Stimulated activated naive CD4-positive, alpha-beta T cell (primary cell): ENCODE data around the gene GFI1B.
"Not testable (repeated sequence)": the region's sequence is repeated elsewhere in the genome, so short reads cannot be mapped to it uniquely, and the experiment has no call there.

Experiments used
- DNase-seq, 6 experiments: peaks; one replicate each; lab custom pipeline; 2025; lab: John Stamatoyannopoulos, UW

GFI1B gene

DNA sequence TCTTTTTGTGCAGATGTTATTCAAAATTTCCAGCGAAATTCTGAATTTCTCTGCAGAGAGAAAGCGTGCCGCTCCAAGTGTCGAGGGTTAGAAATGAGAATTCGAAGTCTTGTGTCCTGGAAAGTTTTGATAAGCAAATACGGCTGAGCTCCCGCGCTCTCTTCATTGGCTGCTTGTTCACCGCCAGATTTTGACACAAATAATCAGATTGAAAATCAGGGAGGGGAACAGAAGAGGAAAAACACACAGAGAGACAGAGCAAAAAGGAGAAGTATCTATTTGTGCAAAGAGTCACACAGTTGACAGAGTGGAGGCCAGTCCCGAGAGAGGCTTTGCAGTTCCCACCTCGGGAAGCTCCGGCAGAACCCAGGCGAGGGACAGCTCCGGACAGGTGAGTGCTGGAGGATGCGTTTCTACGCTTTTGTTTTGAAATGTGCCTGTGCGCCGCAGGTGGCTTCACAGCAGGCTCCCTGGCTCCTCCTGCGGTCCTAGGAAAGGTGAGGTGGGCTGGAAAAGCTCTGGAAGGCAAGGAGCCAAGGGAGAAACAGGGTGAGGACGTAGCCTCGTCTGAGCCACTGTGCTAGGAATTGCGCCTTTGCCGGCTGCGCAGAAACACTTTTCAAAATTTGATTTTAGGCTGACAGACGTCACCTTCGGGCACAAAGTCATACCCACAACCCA lies at the start of gene GFI1B:
GFI1B (plus strand) TSS at position 244 of the 681 bp plus-strand sequence. CDS start 7,985 bp downstream, outside the sequence.
- no peak for DNase-seq

DNA sequence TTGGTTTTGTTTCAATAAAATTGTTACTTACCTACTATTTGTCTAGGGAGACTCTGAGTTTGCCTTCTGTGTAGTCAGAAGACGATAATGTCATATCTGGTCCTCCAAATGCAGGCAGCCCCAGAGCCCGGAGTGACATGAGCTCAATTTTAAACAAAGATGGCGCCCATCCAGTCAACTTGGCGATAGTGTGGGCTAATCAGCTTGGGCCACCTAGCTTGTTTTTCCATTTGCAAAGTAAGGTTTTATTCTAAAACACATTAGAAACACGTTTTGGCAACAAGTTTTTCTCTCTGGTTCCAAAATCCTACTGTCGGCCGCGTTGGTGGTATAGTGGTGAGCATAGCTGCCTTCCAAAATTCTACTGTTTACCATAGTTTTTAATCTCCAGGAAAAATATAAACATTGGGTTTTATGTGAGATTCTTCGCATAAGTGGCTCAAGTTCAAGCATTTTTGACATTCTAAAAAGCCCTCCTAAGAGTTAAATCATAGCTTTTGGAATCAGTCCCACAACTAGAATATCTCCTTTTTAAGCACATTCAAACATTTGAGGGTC lies 47.2 kb upstream of the GFI1B start:
- DNase-seq = no peak

DNA sequence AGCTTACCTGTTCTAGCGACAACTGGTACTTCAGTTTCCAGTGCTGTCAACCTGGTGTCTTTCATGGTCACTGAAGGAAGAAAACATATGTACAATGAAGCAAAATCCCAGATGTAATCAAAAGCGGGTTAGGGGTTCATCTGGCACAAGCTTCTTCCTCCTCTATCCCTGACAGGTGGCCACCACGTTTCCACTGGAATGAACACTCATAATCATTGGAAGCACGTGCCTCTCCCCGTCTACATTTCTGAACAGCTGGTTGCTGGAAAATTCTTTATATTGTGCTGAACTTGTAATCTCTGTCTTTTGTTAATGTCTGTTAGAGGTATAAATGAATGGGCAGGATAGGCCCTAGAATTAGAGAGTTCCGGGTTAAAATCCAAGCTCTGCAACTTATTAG lies 43.5 kb upstream of the GFI1B start:
- DNase-seq = no peak

DNA sequence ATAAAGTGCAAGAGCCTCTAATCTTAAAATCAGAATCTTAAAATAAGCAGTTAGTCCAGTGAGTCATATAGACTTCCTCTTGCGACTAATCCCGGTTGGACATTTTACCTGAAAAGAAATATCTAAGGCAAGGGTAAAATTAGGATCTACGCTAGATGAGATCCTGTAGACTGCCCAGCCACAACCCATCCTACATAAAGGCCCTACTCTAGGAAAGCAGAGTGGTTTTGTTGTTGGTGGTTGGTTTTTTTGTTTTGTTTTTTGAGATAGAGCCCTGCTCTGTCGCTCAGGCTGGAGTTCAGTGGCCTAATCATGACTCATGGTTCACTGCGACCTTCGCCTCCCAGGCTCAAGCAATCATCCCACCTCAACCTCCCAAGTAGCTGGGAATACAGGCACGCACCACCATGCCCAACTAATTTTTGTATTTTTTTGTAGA lies 41.0 kb upstream of the GFI1B start:
- no peak for DNase-seq

DNA sequence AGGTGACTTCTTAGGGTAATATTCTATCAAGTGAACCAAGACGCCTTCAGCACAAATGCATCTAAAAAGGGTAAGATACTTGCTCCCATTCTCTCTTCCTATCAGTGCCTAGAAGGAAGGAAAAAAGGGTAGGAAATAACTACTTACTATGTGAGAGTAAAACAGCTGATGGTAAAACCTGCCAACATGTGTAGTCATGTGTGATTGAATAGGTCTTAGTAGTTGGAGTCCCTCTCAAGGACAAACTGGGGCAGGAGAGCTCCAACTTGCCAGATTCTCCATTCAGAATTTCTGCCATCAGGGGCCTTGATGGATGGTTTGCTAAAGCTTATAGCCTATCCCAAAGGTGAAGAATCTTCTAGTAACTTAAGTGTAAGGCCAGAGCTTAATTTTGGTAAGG lies 39.3 kb upstream of the GFI1B start:
- no peak for DNase-seq

DNA sequence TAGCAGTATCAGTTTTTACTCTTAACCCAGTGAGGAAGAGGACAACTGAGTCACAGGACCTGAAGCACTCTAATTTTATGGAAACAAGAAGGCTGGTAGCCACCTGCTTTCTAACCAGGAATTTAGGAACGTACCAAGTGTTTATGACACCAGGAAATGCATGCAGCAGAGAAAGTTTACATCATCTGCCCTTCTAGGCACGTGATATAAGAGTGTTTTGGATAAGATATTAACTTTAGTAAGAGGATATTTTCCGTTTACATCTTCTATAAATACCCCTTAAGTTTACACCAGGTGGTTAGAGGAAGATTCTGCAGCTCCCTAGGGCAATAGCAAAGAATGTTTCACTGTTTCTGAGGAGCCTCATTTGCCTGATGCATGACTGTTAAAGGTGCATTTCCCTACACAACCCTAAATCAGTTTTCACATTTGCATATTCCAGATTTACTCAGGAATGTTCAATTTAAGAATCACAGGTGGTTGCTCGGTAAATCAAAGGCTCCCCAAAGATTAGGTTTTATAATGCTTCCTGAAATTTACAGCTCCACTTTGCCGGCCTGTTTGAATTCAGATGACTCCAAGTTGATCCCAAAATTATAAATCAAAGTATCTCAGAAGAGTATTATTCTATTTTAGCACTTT lies 35.8 kb upstream of the GFI1B start:
- no peak for DNase-seq

DNA sequence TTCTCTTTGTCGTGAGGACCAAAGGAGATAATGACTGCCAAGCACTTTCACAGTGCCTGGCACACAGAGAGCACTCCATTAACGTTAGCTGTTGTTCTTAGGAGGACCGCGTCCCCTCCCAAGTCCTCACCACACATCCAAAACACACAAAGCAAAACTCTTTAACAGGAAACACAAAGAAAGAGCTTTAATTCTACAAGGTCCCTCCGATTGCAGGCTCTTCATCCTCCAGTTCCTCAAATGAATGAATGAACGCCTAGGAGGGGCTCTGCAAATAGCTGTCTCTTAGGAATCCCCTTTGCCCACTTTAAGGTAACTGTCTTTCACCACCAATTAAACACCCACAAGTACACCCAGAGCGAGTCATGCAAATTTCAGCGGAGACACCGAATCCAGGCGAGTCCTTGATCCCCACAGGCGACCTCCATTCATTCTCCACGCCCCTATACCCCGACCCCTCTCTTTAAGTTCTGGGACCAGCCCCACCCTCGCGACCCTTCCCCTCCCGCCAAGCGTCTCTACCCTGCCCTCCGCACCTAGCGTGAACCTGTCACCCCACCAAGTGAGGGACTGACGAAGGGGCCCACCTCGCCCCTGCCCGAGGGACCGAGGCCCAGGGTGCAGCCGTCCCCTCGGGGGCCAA lies 34.7 kb upstream of the GFI1B start:
- no peak for DNase-seq

DNA sequence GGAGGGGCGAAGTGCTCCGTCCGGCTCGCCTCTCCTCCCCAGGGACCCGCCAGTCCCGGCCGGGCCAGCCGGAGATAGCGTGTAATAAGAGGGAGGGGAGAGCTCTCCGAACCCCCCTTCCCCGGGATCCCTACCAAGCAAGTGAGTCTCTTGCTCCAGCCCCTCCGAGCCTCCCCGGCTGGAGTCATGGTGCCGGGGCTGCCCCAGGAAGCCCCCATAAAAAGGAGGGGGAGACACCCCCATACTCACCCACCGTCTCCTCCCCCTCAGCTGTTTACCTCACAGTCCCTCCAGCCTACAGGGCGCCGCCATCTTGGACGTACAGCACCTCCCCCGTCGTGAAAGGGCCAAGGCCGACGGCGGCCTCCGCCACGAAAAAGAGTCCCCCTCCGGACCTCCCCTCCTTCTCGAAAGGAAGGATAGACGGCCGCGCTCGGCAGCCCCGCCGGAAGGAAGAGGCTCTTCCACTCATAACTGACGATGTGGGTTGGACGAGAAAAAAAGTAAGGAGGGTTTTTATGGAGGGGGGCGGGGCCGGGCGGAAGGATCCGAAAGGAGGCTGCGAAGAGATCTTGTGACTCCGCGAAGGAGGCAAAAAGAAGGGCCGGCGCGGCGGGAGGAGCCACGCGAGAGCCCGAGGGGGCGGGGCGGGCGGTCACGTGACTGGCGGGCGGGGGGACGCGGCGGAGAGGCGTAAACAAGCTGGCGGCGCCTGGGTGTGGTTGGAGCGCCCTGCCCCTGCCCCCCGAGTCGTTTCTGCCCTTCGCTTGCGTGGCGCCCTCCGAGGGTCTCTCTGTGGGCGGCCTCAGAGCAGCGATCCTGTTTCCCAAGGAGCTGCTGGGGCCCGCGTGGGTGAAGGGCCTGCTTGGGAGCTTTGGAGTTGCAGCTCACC lies 34.0 kb upstream of the GFI1B start, which contains the start of gene TSC1:
TSC1 (minus strand) TSS at position 323 of the 892 bp plus-strand sequence. CDS start 15,744 bp downstream, outside the sequence.
- DNase-seq = peak; percentile 97 to 99 (median 98)

DNA sequence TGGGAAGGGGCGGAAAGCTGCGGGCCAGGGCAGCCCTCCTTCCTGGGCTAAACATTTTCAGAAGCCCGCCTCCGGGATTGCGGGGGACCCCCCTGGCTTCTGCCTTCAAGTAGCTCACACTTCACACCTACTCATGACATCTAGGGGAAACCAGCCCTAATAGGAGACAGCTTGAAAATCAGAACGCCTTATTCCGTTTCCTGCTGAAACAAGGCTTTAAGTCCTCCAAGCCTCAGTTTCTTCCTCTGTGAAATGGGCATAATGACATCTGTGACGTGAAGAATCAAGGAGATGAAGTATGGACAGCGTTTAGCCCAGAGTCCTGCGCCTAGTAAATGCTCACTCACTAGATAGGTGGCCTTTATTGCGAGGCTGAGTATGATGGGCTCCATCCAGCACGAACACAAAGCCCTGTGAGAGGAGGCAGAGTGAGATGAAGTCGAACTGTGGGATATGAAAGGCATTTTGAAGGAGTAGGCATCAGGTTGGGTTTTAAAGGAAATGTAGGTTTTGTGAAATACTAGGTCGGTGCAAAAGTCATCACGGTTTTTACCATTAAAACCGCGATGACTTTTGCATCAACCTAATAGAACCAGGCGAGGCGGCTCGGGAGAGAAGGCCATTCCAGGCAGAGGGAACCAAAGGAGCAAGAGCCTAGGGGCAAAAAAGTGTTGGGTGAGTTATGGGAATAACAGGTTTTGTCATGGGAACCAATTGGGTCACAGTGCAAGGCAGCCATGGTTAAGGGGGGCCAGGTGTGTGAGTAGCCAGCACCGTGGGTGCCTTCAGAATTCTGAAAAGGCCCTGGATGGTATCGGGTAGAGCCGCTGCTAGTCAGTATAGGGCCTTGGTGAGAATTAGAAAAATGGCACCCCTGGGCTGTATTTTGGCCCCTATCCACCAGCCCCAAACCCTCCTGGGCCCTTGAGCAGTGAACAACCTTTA lies 33.0 kb upstream of the GFI1B start:
- DNase-seq = peak in 1 of 6 experiments; percentile 68

DNA sequence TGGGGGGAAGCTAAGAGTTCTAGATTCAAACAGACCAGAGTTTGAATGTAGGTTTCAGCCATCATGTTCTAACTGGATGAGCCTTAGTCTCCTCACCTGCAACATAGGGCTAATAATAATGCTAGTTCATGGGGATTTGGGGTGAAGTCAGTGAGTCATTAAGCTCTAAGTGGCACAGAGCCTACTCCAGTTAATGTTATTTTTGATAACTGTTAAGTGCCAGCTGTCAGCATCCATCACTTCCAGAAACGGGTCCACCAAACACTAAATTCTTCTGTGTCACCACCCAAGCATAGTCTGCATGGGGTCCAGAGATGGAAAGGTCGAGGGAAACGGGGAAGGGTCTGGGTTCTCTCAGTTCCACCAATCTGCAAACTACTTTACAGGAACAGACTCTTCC lies 32.3 kb upstream of the GFI1B start:
- no peak for DNase-seq

DNA sequence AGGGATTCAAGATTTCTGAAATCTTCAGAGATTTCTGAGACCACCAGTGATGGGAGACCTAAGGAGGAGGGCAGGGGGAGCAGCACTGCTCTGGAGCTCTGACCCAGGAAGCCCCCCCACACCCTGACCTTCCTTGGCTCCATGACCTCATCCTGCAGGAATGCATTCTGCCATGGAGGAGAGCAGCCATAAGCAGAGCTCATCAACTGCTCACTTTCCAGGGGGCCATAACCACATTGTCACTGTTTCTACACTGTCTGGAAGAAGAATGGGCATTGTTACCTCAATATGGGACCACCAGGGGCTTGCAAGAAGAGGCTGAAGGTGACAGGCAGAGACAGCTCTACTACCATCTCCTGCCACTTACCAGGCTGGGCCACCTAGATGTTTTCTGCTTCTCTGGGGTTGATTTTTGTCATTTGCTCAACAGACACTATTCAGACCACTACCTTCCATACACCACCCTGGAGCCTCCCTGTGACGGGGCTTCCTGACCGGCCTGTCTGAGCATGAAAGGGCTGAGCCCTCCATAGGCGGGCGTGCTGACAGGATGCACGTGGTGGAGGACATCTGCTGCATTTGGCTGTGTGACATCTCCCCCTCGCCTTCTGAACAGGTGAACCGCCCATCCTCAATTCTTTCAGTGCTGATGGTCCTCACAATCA lies 31.7 kb upstream of the GFI1B start:
- DNase-seq = no peak

DNA sequence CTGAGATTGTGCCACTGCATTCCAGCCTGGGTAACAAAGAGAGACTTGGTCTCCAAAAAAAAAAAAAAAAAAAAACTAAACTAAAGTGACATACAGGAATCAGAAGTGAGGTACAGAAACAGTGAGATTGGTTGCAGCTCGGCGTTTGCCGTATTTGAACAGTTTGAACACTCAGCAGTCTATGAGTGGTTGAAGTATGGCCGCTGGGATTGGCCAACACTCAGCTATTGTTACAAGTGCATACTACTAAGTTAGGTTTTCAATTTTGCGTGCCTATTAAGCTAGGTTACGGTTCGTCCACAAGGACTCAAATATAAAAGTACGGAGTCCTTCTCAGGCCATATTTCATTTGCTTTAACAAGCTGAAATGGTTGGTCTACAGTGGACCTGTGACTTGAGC lies 30.7 kb upstream of the GFI1B start:
- DNase-seq = no peak

DNA sequence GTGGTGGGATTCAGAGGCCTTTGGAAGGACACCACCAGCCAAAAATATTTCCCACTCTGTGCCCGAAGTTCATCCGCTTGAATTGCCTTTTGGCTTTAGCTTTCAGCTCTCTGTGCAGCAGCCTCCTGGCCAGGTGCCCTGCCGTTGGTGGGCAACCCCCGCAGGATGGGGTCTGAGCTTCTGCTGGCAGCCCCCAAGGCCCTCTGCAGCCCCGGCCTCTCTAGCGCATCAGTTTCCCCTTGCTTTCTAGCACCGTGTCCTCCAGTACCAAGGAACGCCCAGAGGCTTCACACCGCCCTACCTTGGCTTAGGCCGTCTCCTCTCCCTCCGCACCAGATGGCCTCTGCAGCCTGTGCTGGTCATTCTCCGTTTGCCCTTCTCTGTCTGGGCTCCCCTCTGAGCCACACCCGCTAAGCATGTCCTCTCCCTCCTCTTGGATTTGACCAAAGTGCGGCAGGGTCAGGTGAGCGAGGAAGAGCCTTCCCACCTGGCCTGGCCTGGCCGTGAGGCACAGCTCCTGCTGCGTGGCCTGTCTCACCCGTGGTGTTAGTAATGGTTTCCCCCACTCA lies 29.9 kb upstream of the GFI1B start:
- DNase-seq = no peak

DNA sequence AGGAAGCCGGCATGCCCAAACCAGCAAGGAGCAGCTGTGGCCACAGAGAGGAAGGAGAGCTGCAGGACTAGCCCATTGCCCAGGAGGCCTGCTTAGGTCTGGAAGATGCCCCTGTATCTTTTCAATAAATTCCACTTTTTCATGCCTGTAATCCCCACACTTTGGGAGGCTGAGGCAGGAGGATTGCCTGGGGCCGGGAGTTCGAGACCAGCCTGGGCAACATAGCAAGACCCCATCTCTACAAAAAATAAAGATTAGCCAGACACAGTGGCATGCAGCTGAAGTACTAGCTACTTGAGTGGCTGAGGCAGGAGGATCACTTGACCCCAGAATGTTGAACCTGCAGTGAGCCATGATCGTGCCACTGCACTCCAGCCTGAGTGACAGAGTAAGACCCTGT lies 28.8 kb upstream of the GFI1B start:
- no peak for DNase-seq

DNA sequence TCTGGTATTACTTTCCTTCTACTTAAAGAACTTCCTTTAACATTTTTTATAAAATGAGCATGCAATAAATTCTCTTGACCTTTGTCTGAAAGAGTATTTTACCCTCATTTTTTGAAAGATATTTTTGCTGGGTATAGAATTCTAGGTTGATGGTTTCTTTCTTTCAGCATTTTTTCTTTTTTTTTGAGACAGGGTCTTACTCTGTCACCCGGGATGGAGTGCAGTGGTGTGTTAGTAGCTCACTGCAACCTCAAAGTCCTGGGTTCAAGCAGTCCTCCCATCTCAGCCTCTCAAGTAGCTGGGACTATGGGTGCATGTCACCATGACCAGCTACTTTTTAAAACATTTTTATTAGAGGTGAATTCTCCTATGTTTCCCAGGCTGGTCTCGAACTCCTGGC lies 23.4 kb upstream of the GFI1B start:
- DNase-seq = no peak

DNA sequence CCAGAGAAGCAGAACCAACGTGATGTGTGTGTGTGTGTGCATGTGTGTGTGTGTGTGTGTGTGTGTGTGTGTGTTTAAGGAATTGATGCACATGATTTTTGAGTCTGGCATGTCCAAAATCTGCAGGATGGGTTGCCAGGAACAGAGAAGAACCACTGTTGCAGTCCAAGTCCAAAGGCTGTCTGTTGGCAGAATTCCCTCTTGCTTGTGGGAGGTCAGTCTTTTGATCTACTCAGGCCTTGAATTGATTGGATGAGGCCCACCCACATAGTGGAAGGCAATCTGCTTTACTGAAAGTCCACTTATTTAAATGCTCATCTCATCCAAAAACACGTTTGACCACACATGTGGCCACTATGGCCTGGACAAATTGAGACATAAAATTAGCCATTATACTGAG lies 22.7 kb upstream of the GFI1B start:
- DNase-seq = no peak

DNA sequence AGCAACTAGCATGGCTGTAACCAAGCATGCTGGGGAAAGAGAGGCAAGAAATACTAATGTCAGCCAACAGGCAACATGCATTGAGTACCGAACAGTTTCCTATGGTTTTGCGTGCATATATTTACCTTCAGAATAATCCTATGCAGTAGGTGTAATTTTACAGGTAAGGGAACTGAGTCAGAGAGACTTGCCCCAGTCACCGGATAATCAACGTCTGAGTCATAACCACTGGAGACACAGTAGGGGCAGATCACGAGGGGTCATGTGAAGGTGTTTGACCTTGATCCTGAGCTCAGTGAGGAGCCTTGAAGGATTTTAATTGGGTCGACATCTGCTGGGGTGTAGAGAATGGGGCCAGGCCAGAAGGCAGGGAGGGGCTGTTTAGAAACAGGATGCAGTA lies 20.7 kb upstream of the GFI1B start:
- DNase-seq = no peak

DNA sequence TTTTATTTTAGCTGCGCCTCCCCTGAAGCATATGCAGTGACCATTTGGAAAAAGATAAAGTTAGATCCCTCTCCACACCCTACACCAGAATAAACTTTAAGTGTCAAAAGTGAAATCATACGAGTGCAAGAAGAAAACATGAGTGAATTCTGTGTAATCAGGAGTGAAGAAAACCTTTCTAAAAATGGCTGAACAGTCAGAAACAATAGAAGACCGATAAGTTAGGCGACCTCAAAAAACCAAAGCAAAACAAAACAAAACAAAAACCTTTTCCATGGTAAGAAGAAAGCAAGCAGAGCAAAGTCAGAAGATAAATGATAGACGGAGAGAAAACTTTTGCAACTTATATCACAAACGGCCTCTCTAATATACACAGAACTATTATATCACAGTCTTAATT lies 17.5 kb upstream of the GFI1B start:
- no peak for DNase-seq

DNA sequence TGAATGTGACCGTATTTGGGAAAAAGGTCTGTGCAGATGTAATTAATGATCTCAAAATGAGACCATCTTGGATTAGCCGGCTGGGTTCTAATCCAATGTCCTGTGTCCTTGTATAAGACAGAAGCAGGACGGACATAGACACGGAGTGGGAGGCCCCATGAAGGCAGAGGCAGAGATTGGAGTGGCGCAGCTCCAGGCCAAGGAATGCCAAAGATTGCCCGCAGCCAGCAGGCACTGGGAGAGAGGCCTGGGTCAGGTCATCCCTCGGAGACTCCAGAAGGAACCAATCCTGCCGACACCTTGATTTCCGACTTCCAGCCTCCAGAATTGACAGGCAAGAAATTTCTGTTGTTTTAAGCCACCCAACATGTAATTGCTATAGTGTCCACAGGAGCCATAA lies 13.0 kb upstream of the GFI1B start:
- DNase-seq = no peak

DNA sequence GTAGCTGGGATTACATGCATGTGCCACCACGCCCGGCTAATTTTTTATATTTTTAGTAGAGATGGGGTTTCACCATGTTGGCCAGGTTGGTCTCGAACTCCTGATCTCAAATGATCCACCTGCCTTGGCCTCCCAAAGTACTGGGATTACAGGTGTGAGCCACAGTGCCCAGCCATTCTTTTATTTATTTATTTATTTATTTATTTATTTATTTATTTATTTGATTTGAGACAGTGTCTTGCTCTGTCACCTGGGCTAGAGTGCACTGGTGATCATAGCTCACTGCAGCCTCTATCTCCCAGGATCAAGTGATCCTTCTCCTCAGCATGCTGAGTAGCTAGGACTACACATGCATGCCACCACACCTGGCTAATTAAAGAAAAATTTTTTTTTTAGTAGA lies 10.6 kb upstream of the GFI1B start:
- DNase-seq = not testable (repeated sequence)
